LHCN-M2 (cell line): Measurements from ENCODE around the gene LYAR. TPM values are rescaled to one million over a fixed set of nuclear protein-coding genes. Genes with fewer than 3 reads are reported as not detected.

Experiments used
- DNase-seq: peaks from one replicate; pipeline ENCODE4 v3.0.0-alpha.2; 2012; ENCODE audit warnings: low read depth
- total RNA-seq: library from RNA; depleted of rRNA; stranded (reverse); fragments of >200 nt; gene quantifications from 2 replicates; pipeline ENCODE4 v1.2.3, GENCODE V29; 2014

LYAR gene
- total RNA-seq, 1 experiment from 2014 or later = 26.1 TPM

- no peak for DNase-seq
These were observed 27.7 kb upstream of the LYAR start for GRCh38 chr4:4317496-4318232.

GRCh38 chr4:4316150-4316495 is 26.2 kb upstream of the LYAR start:
- no peak for DNase-seq

- no peak for DNase-seq
These were observed 25.7 kb upstream of the LYAR start for GRCh38 chr4:4315461-4316149.

DNA sequence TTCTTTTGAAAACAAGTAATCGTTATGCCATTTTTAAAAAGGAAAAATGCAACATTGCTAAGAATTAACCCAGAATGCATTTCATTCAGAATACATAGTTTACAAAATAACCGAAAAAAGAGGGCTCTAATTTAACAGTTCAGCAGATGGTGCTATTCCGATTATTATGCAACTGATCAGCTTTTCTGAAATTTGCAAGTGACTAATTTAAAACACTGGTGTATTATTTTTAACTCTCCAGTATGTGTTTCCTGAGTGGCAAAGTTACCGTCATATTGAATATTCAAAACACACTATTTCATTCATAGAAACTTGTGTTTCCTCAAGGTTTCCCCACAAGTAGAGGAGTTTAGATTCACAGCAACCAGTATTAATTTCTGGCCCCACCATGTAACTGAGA is 21.2 kb upstream of the LYAR start:
- no peak for DNase-seq

GRCh38 chr4:4308800-4309441 is 19.0 kb upstream of the LYAR start:
- peak; percentile 96 for DNase-seq

DNA sequence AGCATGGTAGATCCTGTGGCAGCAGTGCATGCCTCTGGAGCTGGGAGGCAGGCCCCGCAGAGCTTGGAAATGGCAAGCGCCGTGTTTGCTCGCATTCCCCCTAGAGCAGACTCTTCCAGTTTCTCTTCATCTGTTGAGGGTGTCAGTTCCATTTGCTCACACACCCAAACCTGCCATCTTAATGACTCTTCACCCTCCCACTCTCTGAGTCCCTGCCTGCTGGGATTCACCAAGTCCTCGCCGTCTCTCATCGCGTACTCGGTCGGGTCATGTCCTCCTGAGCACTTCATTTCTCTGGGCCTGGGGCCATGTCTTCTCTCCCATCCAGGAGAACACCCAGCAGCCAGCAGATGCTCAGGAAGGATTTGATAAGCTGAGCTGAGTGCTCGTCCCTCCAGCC is 17.0 kb upstream of the LYAR start:
- DNase-seq = no peak

DNA sequence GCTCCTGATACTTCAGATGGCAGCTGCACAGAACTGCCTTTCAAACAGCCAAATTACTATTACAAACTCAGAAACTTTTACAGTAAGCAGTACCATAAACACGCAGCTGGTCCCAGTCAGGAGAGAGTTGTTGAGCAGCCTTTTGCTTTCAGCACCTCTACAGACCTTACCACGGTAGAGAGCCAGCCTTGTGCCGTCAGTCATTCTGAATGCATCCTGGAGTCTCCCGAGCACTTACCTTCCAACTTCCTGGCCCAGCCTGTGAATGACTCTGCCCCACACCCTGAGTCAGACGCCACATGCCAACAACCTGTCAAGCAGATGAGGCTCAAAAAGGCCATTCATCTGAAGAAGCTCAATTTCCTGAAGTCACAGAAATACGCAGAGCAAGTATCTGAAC is 12.5 kb upstream of the LYAR start:
- DNase-seq = no peak

DNA sequence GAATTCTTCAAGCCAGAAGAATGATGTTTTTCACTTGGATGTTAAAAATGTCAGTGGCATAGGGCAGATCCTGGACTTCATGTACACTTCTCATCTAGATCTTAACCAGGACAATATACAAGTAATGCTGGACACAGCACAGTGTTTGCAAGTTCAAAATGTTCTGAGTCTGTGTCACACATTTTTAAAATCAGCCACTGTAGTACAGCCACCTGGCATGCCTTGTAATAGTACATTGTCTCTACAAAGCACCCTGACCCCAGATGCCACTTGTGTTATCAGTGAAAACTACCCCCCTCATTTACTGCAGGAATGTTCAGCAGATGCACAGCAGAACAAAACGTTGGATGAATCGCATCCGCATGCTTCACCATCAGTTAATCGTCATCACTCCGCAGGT is 12.0 kb upstream of the LYAR start:
- DNase-seq = no peak

DNA sequence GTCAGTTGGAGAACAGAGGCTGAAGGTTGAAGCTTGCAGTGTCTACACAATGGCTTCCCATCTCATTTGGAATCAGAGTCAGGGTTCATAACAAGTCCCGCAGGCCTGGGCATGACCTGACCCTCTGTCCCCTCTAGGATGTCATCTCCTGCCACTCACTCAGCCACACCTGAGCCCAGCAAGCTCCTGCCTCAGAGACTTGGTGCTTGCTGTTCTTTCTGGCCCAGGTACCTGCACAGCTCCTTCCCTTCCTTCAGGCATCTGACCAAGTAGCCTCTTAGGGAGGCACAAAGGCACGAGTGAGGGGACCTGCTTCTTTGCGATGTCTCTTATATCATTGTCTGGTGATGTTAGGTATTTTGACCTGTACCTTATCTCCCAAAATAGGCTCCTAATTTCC is 9.1 kb upstream of the LYAR start:
- no peak for DNase-seq

- DNase-seq = no peak
These were observed 6.4 kb upstream of the LYAR start for GRCh38 chr4:4296283-4296846.

- DNase-seq = no peak
These were observed 3.3 kb upstream of the LYAR start for GRCh38 chr4:4293279-4293678.

DNA sequence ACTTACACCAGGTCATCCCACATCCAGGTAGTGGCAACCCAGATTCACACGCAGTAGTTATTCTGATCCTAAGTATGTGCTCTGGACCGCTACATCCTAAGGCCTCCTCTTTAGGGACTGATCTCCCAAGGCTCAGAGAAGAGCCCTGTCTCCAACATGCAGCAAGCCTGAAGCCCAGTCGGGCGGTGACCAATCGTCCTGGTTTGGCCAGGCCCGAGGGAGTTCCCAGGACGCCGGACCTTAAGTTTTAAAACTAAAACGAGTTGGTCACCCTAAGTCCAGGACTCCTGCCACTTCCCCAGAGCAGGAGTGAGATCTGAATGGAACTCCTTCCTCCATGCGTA is 385 bp downstream of the LYAR start:
- DNase-seq = no peak

DNA sequence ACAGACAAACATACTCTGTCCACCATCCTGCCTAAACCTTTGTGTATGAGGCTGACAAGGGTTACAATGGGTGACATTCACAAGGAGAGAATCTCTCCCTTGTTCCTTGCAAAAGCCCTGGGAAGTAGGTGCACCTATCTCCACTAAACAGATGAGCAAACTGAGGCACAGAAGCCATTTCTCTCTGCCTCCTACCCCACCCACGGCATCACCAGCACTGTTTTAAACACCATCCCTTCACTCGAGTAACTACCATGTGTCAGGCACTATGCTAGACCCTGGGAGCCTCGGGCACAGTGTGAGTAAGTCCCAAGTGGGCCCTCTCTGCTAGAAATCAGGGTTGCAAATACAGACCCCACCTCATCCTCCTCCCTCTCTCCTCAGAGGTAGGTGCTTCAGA is 899 bp downstream of the LYAR start:
- DNase-seq = no peak

- no peak for DNase-seq
These were observed 1.9 kb downstream of the LYAR start for GRCh38 chr4:4288098-4288497.

GRCh38 chr4:4284827-4285618 is 4.9 kb downstream of the LYAR start:
- no peak for DNase-seq

GRCh38 chr4:4281787-4282186 is 8.2 kb downstream of the LYAR start:
- no peak for DNase-seq

- DNase-seq = no peak
These were observed 12.4 kb downstream of the LYAR start for GRCh38 chr4:4277531-4277930.

DNA sequence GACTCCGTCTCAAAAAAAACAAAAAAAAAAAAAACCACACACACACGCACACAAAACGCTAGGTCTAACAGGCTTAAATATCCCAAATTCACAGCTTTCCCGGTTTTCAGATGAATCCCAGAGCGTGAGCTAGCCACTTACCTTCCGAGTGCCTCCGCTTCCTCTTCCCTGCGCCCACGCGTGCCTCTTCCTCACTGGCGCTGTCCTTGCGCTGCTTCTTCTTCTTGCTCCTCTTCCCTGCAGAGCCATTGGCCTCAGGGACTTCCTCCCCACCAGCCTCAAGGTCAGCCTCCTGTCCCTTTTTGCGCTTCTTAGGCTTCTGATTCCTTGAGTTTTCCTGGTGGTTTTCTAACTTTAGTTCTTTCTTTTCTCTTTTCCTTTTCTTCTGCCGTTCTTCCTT is 15.7 kb downstream of the LYAR start:
- no peak for DNase-seq

DNA sequence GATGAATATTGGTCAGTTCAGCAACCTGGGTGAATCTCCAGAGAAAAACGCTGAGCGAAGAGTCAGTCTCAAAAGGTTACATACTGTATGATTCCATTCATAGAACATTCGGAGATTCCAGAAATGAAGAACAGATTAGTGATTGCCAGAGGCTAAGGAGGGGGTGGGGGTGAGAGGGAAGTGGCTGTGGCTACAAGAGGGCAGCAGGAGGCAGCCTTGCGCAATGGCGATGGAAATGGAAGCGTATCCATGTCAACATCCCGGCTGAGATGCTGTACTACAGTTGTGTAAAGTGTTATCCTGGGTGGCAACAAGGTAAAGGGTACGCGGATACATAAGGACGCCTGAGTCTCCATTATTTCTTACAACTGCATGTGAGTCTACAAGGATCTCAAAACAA is 18.0 kb downstream of the LYAR start:
- no peak for DNase-seq

DNA sequence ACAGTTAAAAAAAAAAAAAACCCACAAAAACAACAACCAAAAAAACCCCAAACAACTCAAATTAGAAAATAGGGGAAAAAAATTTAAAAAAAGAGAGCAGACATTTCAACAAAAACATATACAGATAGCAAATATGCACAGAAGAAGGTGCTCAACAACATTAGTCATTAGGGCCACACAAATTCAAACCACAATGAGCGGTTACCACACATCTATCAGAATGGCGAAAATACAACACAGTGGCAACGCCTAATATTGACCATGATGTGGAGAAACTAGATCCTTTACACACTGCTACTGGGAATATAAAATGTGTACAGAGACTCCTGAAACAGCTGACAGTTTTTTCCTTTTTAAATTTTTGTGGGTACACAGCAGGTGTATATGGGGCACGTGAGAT is 19.4 kb downstream of the LYAR start:
- peak; percentile 35 for DNase-seq

- no peak for DNase-seq
These were observed 20.1 kb downstream of the LYAR start for GRCh38 chr4:4269856-4270255.

- no peak for DNase-seq
These were observed 20.6 kb downstream of the LYAR start for GRCh38 chr4:4269331-4269731.
